Lung (tissue), 12 donors: ENCODE results near the gene SNX33. TPM values are rescaled to one million over a fixed set of nuclear protein-coding genes. Genes with fewer than 3 reads are reported as not detected.

ENCODE experiments used
- ATAC-seq: fragments of 200-7000 bp; cut with Tn5 transposase; one replicate; pipeline ENCODE4 v1.9.1; 2020; ENCODE audit warnings: moderate number of reproducible peaks; ENCODE audit not compliant: insufficient read depth, low FRiP score
- DNase-seq, 3 donors: peaks; one replicate each; pipeline ENCODE4 v3.0.0-alpha.2; 2013 to 2017
- H3K27ac ChIP-seq, 2 donors: one replicate each; pipeline ENCODE4 v1.5.1; 2013; ENCODE audit warnings: mild to moderate bottlenecking in 2 of 2, moderate library complexity in 2 of 2, control low read depth in 1 of 2, inconsistent platforms in 1 of 2, low read depth in 1 of 2, low read length in 1 of 2
- H3K27me3 ChIP-seq, 3 donors: one replicate each; pipeline ENCODE4 v1.5.1; 2013; ENCODE audit warnings: low read length in 2 of 3; ENCODE audit not compliant: control insufficient read depth in 3 of 3, insufficient read depth in 3 of 3
- H3K36me3 ChIP-seq, 4 donors: one replicate each; pipeline ENCODE4 v1.5.1; 2013; ENCODE audit warnings: low read length in 4 of 4, mild to moderate bottlenecking in 1 of 4, moderate library complexity in 1 of 4; ENCODE audit not compliant: control insufficient read depth in 4 of 4, insufficient read depth in 4 of 4
- H3K4me1 ChIP-seq, 5 donors: one replicate each; pipeline ENCODE4 v1.5.1; 2013; ENCODE audit warnings: low read length in 5 of 5, mild to moderate bottlenecking in 2 of 5, moderate library complexity in 1 of 5; ENCODE audit not compliant: control insufficient read depth in 5 of 5, insufficient read depth in 5 of 5
- H3K4me3 ChIP-seq: one replicate; pipeline ENCODE4 v1.5.1; 2013; ENCODE audit warnings: mild to moderate bottlenecking, control low read depth, moderate library complexity
- H3K9ac ChIP-seq, 2 donors: one replicate each; pipeline ENCODE4 v1.5.1; 2013; ENCODE audit warnings: low read length in 2 of 2, control low read depth in 1 of 2; ENCODE audit not compliant: insufficient read depth in 1 of 2
- H3K9me3 ChIP-seq, 4 donors: one replicate each; pipeline ENCODE4 v1.5.1; 2013; ENCODE audit warnings: low read length in 3 of 4, mild to moderate bottlenecking in 1 of 4, moderate library complexity in 1 of 4; ENCODE audit not compliant: control insufficient read depth in 4 of 4, insufficient read depth in 3 of 4
- CTCF ChIP-seq: IDR thresholded peaks from 2 replicates; pipeline ENCODE4 v1.5.1; 2012; ENCODE audit warnings: mild to moderate bottlenecking; ENCODE audit errors: control extremely low read depth, extremely low read depth
- WGBS, 2 donors: extraction: QIAGEN DNeasy Blood & Tissue Kit; methylation state at CpG; one replicate each; pipeline ENCODE4 v1.1.7; 2013; 5-methylcytosine and 5-hydroxymethylcytosine counted together
- polyA plus RNA-seq, 2 donors: library from polyadenylated mRNA; stranded (reverse); fragments of 200-250 nt; gene quantifications; one replicate each; pipeline ENCODE4 v1.2.1, GENCODE V29; 2013
- total RNA-seq, 2 donors: library from RNA; depleted of rRNA in 1 of 2; stranded (reverse); fragments of >200 nt in 1 of 2; gene quantifications; one replicate each; pipeline ENCODE4 v1.2.1, GENCODE V29; 2014 to 2021
- donor health status: control.
- donor health status: control.
- donor health status: Bipolar disorder and iron deficiency.
- donor health status: healthy.
- donor health status: DM: yes; HTN: yes; CAD: no.

SNX33 gene
- total and polyA plus RNA-seq, 4 donors: 13.6 to 23.5 (median 18.0) TPM

GRCh38 chr15:75649045-75649761 lies 1.5 kb downstream of the SNX33 start:
- H3K36me3 ChIP-seq: peaks cover 0 to 13% (median 4%) of the 10 kb centered on the region in 4 donors

GRCh38 chr15:75649848-75650247 lies 2.1 kb downstream of the SNX33 start:
- 92 to 96% methylated on average over 18 of the region's 18 CpGs for WGBS, 2 donors
- Histone ChIP-seq H3K4me1 (peaks cover 4 to 56% (median 29%) of the 10 kb centered on the region in 5 donors), H3K4me3 (no peak overlapping the region), H3K27me3 (no peaks in the 10 kb centered on the region), H3K36me3 (peaks cover 0 to 13% (median 4%) of the 10 kb centered on the region in 4 donors), H3K9ac (peak overlapping the region in 1 of 2 donors; percentile 53), H3K27ac (peak overlapping the region in 1 of 2 donors; percentile 33), H3K9me3 (no peaks in the 10 kb centered on the region)
- no peak for TF ChIP-seq CTCF
- ATAC-seq: no peak
- no peak for DNase-seq

More at GRCh38 chr15:75649045-75649761, 1.5 kb downstream of the SNX33 start:
- 76 to 85% methylated on average over 19 of the region's 19 CpGs for WGBS, 2 donors
- peak overlapping the region; percentile 79 for H3K4me3 ChIP-seq
- H3K9me3 ChIP-seq: no peaks in the 10 kb centered on the region
- no peak for ATAC-seq
- H3K4me1 ChIP-seq: peaks cover 4 to 56% (median 29%) of the 10 kb centered on the region in 5 donors
- peak overlapping the region in 1 of 2 donors; percentile 96 for H3K27ac ChIP-seq
- no peak for DNase-seq
- no peaks in the 10 kb centered on the region for H3K27me3 ChIP-seq
- H3K9ac ChIP-seq: peak overlapping the region; percentile 69 to 90
- no peak for TF ChIP-seq CTCF

GRCh38 chr15:75650908-75651809 lies 3.4 kb downstream of the SNX33 start:
- TF ChIP-seq CTCF: no peak
- H3K27ac ChIP-seq: peak overlapping the region; percentile 17 to 41
- DNase-seq (peak in 1 of 3 donors; percentile 47), ATAC-seq (no peak)
- 46 to 62% methylated on average over 9 of the region's 9 CpGs for WGBS, 2 donors
- H3K4me3 ChIP-seq: no peak overlapping the region
- H3K4me1 ChIP-seq: peaks cover 4 to 56% (median 29%) of the 10 kb centered on the region in 5 donors
- H3K27me3 ChIP-seq: no peaks in the 10 kb centered on the region
- H3K9ac ChIP-seq: peak overlapping the region; percentile 43 to 50
- no peaks in the 10 kb centered on the region for H3K9me3 ChIP-seq
- peaks cover 0 to 16% (median 6%) of the 10 kb centered on the region in 4 donors for H3K36me3 ChIP-seq
